HuH-7 (cell line): ENCODE results near the gene CREB3L4.
A peak's percentile ranks its signal among the peaks of the same experiment; 100 is the strongest.

Experiments used
- DNase-seq: peaks from one replicate; pipeline ENCODE4 v3.0.0; 2011; ENCODE audit warnings: low spot score

The CREB3L4 gene, protein sequence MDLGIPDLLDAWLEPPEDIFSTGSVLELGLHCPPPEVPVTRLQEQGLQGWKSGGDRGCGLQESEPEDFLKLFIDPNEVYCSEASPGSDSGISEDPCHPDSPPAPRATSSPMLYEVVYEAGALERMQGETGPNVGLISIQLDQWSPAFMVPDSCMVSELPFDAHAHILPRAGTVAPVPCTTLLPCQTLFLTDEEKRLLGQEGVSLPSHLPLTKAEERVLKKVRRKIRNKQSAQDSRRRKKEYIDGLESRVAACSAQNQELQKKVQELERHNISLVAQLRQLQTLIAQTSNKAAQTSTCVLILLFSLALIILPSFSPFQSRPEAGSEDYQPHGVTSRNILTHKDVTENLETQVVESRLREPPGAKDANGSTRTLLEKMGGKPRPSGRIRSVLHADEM

DNA sequence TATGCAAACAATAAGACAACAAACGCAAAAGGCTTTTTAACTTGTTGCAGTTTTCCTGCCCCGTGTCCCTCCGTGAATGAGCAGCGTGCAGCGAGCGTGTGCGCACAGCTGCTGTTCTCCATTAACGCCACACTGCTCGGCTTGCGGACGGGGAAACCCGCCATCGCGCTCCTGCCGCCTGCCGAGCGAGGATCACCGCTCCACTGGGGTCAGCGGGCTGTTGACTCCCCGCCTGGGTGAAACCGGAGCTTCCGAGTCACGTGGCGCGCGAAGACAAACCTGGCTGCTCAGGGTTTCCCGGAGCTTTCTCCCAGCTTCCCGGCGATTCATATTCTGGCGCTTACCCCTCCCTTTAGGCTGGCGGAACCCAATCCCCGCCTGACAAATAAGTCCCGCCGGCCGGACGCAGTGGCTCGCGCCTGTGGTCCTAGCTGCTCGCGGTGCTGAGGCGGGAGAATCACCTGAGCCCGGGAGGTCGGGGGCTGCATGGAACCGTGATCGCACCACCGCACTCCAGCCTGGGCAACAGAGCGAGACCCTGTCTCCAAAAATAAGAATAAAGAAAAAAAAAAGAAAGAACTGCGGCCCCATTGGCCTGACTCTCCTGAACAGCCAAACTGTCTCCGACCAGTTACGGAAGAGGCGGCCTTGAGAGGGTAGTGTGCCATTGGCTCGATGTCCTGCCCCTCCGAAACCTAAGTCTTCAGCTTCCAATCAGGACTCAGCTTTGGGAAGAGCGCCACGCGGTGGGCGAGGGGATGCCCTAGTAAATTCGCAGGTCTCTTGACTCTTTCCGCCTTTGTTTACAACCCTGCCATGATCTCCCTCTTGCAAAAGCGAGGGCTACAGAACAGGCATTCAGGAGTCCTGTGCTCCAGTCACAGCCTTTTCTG, at the start of gene CREB3L4:
Gene CREB3L4, plus strand, starts transcription at position 796 of the 893 bp plus-strand sequence. CDS start 624 bp downstream, outside the sequence.
- DNase-seq = peak; percentile 94

DNA sequence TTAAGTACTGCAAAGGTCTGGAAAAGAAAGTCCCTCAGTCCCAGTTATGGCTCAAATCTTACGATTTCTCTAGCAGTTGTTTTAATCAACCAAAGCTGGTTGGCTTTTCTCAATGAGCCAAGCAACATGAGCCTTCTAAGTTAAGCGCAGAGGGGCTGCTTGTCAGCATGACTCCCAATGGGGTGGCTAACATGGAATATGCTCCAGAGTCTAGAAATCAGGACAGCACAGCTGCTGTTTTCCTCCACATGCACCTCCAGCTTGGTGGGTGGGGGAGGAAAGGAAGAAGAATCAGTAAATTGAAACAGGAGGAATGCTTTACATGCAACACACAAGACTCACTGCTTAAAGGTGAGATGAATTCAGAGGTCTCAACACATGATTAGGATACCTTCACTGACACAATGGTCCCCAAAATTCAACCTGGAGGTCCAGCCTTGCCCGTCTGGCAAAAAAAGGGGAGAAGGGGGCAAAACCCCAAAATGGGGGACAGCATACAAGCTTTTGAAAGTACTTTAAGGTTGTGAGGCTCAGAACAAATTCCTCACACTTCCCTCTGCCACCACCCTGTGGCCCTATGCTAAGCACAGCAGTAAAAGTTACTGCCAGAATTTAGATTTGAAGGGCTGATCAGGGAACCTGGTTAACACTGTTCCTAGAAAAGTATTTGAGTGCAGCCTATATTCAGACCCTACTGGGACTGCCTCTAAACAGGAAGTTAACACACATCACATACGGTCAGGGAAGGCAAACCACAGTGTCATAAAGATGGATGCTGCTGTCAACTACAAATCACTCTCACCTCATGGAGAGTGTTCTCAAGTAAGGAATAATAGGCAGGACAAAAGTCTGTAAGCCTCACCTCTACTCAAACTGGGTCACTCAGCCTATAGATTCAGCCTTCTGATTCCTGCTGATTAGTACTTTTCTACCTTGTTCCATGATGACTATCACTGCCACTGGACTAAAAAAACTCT, 47.5 kb upstream of the CREB3L4 start:
- DNase-seq = no peak

DNA sequence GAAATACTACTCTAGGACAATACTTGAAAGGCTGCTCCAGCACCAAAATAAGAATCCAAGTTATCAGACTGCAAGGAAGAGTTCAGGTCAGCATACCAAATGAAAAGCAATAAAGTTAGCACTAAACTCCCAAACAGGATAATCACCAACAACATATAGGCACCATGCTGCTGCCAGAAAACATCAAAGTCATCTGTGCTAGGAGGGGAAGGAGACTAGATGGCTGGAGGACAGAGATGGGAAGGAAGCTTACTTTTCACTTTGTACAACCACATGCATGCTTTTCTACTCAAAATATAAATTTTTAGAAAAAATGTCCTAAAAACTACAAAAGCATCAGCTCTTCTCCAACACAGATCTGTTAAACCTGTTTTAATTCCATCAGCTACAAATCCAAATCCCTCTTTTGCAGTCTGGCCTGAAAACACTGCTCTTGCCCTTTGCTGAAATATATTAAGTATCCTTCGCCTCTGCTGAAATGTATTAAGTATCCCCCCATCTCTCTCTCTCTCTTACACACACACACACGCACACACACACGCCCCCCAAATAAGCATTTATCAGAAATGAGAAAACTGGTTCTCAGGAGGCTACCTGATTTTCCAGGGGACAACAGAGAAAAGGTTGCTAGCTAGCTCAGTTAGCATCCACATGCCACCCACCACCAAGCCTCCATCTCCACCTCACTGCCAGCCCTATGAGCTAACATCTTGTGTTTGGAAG, 46.5 kb upstream of the CREB3L4 start:
- no peak for DNase-seq

DNA sequence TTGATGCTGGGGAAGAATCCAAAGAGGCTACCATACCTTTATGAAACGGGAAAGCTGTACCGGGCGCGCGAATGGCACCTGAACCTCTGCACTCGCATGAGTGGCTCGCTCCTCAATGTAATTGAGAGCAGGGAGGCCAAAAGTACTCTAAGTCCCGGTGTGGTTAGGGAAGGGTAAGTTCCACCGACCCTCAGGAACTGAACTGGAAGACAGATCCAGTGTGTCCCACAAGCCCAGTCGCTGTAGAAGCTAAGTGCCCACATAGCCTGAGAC, 46.0 kb upstream of the CREB3L4 start:
- peak; percentile 6 for DNase-seq

DNA sequence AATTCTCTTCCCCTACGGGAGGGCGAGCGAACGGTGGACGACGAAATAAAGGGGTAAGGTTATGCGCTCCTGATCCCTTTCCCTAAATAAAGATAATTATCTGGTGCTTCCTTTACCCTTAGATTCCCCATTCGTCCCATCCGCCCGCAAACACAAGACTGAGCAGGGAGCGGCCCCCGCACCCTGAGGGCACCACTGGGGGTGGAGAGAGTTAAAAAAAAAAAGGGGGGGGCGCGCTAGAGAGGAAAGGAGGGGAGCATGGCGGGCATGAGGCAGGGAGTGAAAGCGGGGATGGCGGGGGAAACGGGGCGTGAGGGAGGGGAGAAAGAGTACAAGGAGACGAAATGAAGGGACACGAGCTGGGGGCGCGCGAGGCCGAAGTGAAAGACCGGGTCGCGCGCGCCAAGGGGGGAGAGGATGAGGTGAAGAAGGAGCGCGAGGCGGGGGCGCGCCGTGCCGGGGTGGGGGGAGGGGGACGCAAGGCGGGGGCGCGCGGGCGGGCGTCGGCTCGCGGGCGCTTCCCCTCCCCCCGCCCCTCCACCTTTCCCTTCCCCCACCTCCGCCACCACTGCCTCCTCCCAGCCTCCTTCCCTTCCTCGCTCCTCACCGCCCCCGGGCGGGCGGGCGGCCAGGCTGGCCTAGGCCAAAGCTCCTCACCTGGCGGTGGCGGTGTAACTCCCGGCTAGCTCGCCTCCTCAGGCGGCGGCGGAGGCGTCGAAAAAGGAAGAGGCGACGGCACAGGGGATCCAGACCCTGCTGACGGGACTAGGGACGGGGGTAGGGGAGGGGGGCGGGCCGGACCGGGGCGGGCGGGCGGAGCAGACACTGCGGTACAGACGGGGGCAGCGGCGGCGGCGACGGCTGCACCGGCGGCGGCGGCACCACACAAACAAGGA, 45.4 kb upstream of the CREB3L4 start:
- DNase-seq = peak; percentile 71

DNA sequence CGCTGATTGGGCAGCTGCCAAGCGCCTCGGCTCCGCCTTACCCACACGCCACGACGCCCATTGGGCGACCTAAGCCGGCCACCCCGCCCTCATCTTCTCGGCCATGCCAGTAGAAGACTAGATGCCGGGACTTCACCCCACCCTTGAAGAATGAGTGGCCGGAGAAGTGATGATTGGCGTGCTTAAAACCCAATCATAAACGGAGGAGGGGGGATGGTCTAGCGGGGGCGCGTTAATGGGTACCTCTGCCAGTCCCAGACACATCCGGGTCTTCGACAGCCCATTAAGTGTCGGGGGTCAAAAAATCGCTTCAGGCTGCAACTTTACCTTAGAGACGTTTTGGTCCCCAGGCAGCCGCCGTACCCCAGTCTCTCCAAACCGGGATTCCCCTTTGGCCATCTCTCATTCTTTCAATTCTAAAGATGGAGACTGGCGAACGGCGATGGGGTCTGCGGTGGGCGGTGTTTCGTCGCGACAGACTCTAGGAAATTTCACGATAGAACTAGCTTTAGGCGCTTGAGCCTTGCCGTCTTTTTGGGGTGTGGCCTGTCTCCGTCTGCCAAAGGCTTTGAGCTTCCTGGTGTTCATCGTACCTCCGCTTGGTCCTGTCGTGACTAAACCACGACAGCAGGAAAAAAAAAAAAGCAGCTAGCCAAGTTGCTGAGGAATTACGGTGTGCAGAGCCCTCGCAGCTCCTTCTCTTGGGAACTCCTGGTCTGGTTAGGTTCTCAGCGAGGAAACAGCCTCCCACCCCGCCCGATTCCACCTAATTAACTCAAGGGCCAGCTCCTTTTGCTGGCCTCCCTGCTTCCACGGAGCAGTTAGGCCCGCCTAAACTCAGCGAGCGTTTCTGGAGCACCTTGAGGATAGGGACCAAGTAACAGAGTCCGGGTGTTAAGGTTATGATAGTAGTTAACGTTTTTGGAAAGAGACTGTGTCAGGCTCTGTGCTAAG, 44.5 kb upstream of the CREB3L4 start, which contains the start of gene GATAD2B:
Gene GATAD2B, minus strand, starts transcription at position 1 of the 954 bp plus-strand sequence. CDS start 94,625 bp downstream, outside the sequence.
- peak; percentile 99 for DNase-seq

DNA sequence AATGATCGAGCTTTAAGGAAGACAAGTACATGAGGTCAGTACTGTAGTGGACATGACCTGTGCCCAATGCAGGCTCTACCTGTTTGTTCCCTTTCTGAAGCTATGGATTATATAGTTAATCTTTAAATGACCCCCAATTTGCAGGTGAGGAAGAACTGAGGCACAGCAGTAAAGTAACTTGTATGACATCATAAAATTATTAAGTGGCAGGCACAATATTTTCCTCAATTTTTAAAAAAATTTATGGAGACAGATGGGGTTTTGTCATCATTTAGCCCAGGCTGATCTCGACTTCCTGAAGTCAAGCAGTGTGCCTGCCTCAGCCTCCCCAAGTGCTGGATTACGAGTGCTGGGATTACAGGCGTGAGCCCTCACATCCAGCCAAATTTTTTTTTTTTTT, 41.3 kb upstream of the CREB3L4 start:
- DNase-seq = no peak

DNA sequence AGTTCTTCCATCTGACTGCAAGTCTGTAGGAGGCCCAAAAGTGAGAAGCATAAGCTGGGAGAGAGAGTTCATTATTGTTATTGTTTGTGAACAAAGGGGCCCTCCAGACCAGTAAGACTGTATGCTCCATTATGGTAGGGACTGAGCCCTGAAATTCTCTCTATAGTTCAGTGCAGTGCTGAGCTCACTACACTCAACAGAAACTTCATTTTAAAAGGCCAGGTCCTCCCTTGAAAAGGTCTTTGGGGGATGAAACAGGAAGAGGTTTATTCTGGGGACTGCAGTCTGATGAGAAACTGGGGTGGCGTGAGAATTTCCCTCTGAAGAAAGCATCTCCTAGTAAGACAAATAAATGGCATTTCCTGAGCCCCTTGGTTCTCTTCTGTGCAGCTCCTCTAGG, 39.5 kb upstream of the CREB3L4 start:
- peak; percentile 2 for DNase-seq

DNA sequence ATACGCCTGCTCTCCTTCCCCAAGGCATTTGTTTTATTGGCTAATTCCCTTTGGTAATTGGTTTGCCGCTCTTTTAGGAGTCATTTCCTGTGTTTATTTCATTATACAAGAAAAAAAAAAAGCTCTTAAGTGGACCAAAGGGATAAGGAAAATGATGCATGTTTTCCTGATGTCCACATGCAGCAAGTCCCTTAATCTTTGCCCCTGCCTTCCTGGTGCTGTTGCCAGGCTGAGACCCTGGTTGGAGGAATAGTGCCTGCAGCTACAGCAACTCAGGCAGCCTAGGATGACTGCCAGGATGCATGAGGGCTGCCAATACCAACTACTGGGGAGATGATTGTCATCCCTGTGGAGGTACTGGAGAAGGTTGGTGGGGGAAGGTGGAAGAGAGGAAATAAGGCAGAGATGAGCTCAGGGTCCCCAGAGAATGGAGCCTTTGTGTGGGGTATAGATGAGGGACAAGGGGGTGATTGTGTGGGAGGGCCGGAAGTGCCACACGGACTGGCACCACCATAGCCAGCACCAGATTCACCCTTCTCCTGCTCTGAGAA, 38.8 kb upstream of the CREB3L4 start:
- DNase-seq = peak; percentile 8

DNA sequence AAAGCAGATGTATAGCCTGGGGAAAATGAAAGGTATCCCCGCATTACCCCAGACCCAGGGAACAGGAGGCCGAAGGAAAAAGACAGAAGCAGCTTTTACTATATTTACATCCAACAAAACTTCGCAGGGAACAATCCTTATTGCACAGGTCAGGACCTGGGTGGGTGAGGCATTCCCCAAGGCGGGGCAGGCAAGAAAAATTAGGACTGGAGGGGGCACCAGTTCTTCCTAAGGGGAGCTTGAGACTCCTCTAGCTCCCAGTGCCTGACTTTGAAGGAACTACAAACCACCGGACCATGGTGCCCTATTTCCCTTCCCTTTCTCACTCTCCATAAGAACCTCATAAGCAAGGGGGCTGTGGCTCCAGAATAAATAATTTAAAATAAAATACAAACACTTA, 38.3 kb upstream of the CREB3L4 start:
- DNase-seq = peak; percentile 3

DNA sequence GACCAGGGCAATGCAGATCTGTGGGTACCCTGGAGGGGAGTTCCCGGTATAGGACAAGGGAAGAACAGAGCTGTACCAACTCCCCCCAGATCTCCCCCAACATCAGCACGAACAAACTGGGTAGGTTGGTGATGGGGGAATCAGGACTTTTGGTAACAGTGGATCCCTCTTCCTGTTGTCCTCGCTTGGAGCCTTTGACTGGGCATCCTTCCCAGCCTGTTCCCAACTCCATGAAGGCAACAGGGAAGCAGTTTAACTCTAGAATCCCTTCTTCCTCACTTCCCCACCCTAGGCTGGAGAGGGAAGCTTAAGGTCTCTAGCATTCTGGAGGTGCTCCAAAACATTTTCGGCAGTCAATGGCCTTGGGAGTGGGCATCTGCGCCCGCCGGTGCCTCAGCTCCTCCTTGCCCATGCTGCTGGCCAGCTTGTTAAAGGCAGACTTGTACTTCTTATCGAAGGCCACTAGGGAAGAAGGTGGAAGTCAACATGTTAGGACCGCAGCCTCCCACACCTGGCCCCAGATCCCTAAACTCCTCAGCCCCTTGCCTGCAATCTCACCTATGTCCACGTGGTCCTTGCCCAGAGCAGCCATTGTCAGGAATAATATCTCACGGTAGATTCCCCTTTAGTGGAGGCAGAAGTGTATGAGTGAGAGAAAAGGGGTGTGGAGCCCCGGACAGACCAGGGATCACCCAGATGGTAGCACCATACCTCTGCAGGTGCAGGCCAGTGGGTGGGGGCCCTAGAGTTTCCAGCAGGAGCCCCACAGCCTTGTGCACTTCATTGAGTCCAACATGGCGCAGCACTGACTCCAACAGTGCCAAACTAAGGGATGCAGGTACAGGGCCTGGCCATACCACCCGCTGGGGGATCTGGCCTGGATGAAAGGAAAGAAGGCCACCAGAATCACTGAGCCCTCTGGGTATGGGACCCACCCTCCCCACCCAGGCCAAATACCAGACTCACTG, 37.4 kb upstream of the CREB3L4 start:
- DNase-seq = peak; percentile 8

DNA sequence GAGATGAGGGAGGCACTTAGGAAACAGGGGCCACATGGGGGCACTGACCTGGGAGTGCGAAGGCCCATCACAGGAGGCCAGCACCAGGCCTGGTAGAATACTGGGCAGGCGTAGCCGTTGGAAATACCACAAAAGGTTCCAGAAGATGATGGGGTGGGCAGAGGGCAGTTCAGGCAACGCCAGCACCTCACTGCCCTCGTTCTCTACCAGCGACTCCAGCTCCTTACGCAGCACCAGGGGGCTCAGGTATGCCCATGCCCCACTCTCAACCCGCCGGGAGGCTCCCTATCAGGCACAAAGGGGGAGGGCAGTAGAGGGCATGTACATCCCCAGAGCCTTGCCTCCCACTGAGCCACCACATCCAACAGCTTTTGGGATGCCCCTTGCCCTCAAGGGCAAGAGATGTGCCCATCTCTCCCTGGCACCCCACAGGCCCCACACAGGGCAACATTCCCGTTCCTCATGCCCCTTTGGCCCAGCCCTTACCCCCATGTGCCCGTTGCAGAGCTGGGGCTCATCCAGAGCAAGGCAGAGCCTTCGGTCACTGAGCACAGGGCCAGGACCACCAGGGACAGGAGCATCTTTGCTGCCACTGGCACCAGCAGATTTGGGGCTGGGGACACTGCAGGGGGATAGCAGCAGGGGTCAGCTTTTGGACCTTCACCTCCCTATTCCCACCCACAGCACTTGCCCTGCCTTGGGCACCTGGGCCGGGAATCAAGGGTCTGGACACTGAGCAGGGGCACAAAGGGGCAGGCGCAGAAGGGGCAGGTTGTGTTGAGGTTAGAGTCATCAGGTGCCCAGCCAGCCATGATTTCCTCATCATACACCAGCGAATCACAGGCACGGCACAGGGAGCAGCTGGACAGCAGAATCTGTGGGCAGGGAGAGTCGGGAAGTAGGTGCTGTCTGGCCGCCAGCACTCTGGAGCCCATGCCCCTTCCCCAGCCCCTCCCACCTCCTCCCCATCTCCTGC, 35.3 kb upstream of the CREB3L4 start:
- no peak for DNase-seq

DNA sequence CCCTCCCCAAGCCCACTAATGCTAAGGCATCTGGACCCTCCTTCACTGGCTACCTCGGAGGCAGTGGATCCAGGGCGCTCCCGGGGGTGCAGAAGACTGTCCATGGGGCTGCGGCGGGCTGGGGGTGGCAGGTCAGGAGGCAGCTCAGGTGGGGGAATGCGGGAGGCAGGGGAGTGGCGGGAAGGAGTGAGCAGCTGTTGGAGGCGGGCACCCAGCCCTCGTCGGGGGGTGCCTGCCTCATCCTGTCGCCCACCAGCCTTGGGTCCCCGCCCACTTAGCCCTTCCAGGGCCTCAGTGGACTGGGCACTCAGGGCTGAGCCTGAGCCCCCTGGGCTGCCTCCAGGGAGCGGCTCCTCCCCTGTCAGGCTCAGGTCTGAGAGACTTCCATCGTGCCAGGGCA, 34.3 kb upstream of the CREB3L4 start:
- DNase-seq = no peak

DNA sequence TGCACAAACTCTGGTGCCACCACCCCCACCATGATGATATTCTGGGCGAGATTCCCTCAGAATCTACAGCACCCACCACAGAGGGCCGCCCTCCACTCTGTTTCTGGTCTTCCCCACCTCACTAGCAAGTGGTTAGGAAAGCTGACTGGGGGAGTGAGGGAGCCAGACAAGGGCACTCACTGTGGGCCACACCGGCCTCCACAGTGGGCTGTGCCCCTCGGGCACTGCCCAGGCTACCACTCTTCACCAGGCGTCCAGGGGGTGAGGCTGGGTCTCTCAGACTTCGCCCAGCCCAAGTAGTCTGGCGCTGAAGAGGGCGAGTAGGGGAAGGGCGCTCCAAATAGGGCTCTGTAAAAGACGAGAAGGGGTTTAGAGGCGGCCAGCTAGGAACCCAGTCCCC, 33.7 kb upstream of the CREB3L4 start:
- no peak for DNase-seq

DNA sequence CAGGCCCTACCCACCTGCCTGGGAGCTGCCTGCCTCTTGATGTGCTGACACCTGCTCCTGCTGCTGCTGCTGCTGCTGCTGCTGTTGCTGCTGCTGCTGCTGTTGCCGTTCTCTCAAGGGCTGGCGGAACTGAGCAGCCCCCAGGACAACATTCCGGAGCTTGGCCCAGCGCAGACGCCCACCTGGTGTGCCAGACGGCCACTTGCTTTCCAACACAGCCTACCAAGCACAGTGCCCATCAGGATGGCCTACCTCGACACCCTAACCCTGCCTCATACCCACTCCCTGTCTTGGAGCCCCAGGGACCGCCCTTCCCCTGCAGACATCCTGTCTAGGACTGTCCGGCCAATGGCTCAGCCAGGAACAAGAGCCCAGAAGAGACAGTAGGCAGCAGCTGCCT, 33.0 kb upstream of the CREB3L4 start:
- DNase-seq = no peak
